Small intestine (tissue), 7 donors: Measurements from ENCODE around the gene BAZ1A. TPM values are rescaled to one million over a fixed set of nuclear protein-coding genes. Genes with fewer than 3 reads are reported as not detected.

Experiments
- DNase-seq, 2 donors: peaks; one replicate each; pipeline versions ENCODE4 v3.0.0 to v3.0.0-alpha.2; 2013
- FAIRE-seq: peaks from 2 replicates; lab custom pipeline; 2012; peaks lifted over from hg19 to GRCh38; lab: Jason Lieb, UNC
- H3K27ac ChIP-seq, 3 donors: one replicate each; pipeline ENCODE4 v1.5.1; 2013; ENCODE audit warnings: low read length in 2 of 3, mild to moderate bottlenecking in 2 of 3, control low read depth in 1 of 3, inconsistent platforms in 1 of 3, low read depth in 1 of 3, moderate library complexity in 1 of 3
- H3K27me3 ChIP-seq, 3 donors: one replicate each; pipeline ENCODE4 v1.6.1; 2013; ENCODE audit warnings: low read length in 3 of 3, inconsistent platforms in 1 of 3; ENCODE audit not compliant: control insufficient read depth in 3 of 3, insufficient read depth in 3 of 3
- H3K36me3 ChIP-seq, 3 donors: one replicate each; pipeline ENCODE4 v1.6.1; 2013; ENCODE audit warnings: low read length in 3 of 3, inconsistent platforms in 1 of 3, low read depth in 1 of 3, mild to moderate bottlenecking in 1 of 3, moderate library complexity in 1 of 3; ENCODE audit not compliant: control insufficient read depth in 3 of 3, insufficient read depth in 2 of 3
- H3K4me1 ChIP-seq, 3 donors: one replicate each; pipeline ENCODE4 v1.6.1; 2013; ENCODE audit warnings: low read length in 2 of 3, inconsistent platforms in 1 of 3, low read depth in 1 of 3, mild to moderate bottlenecking in 1 of 3, moderate library complexity in 1 of 3; ENCODE audit not compliant: control insufficient read depth in 3 of 3, insufficient read depth in 2 of 3
- H3K4me3 ChIP-seq, 3 donors: one replicate each; pipeline ENCODE4 v1.5.1; 2013; ENCODE audit warnings: low read length in 3 of 3, control low read depth in 1 of 3, inconsistent platforms in 1 of 3, low read depth in 1 of 3, mild to moderate bottlenecking in 1 of 3, moderate library complexity in 1 of 3
- H3K9me3 ChIP-seq, 2 donors: one replicate each; pipeline ENCODE4 v1.6.1; 2013; ENCODE audit warnings: low read depth in 1 of 2, low read length in 1 of 2; ENCODE audit not compliant: control insufficient read depth in 2 of 2, insufficient read depth in 1 of 2
- WGBS, 3 donors: extraction: QIAGEN DNeasy Blood & Tissue Kit; methylation state at CpG; one replicate each; pipeline ENCODE4 v1.1.7; 2013; 5-methylcytosine and 5-hydroxymethylcytosine counted together
- polyA plus RNA-seq, 4 donors: library from polyadenylated mRNA; stranded (reverse) in 3 of 4; unstranded in 1 of 4; fragments of 200-250 nt in 3 of 4; fragments of 120-200 nt in 1 of 4; gene quantifications; one replicate each; pipeline versions ENCODE4 v1.2.1 to v1.2.3, GENCODE V29; 2013
- donor health status: healthy with polysubstance abuse.
- donor health status: control.
- donor health status: control.
- donor health status: Bipolar disorder and iron deficiency.
- donor health status: healthy.

BAZ1A gene
- polyA plus RNA-seq, 4 donors, result 16.4 to 40.3 (median 25.4) TPM

DNA sequence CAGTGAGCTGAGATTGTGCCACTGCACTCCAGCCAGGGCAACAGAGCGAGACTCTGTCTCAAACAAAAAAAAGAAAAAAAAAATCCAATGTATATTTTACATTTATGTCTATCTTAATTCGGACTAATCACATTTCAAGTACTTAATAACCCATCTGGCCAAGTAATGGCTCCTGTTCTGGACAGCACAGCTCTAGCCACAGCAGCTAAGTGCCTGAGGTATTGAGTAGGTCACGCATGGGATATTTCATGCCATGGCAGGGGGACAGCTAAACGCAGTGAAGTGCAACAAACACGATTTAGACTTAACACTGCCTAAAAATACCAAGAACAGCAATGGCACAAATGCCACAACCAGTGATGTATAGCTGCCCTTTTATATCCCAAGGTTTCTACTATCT is 8.0 kb downstream of the BAZ1A start:
- 92 to 94% (median 93%) methylated on average over 5 of the region's 5 CpGs for WGBS, 3 donors
- no peaks in the 10 kb centered on the region for H3K9me3 ChIP-seq

GRCh38 chr14:34865889-34866574 is 9.1 kb downstream of the BAZ1A start:
- Histone ChIP-seq H3K36me3 (peaks cover 2 to 8% (median 7%) of the 10 kb centered on the region in 3 donors), H3K9me3 (no peaks in the 10 kb centered on the region), H3K4me1 (no peaks in the 10 kb centered on the region), H3K27ac (no peak overlapping the region), H3K27me3 (no peaks in the 10 kb centered on the region), H3K4me3 (no peak overlapping the region)
- WGBS, 3 donors, result 89 to 96% (median 94%) methylated on average over 13 of the region's 13 CpGs
- FAIRE-seq (no peak), DNase-seq (no peak)

More for the DNA sequence above, 8.0 kb downstream of the BAZ1A start:
- peaks cover 0 to 8% (median 3%) of the 10 kb centered on the region in 3 donors for H3K36me3 ChIP-seq
- H3K4me1 ChIP-seq, result peaks cover 0 to under 1% (median 0%) of the 10 kb centered on the region in 3 donors
- no peak overlapping the region for H3K4me3 ChIP-seq
- FAIRE-seq (no peak), DNase-seq (no peak)
- H3K27ac ChIP-seq, result no peak overlapping the region
- H3K27me3 ChIP-seq, result no peaks in the 10 kb centered on the region

DNA sequence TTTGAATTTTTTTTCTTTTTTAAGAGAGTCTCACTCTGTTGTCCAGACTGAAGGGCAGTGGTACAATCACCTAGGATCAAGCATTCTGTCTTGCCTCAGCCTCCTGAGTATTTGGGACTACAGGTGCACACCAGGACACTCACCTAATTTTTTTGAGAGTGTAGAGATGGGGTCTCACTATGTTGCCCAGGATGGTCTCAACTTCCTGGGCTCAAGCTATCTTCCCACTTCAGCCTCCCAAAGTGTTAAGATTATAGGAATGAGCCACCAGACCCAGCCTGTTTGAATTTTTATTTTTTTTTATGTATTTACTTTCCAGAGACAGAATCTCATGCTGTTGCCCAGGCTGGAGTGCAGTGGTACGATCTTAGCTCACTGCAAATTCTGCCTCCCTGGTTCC is 11.3 kb downstream of the BAZ1A start:
- no peaks in the 10 kb centered on the region for H3K9me3 ChIP-seq
- DNase-seq (no peak), FAIRE-seq (no peak)
- no peaks in the 10 kb centered on the region for H3K27me3 ChIP-seq
- H3K27ac ChIP-seq, result no peak overlapping the region
- peaks cover 2 to 14% (median 9%) of the 10 kb centered on the region in 3 donors for H3K36me3 ChIP-seq
- WGBS, 3 donors, result 94 to 98% (median 95%) methylated on average over 1 of the region's 1 CpG
- no peak overlapping the region for H3K4me3 ChIP-seq
- H3K4me1 ChIP-seq, result no peaks in the 10 kb centered on the region

DNA sequence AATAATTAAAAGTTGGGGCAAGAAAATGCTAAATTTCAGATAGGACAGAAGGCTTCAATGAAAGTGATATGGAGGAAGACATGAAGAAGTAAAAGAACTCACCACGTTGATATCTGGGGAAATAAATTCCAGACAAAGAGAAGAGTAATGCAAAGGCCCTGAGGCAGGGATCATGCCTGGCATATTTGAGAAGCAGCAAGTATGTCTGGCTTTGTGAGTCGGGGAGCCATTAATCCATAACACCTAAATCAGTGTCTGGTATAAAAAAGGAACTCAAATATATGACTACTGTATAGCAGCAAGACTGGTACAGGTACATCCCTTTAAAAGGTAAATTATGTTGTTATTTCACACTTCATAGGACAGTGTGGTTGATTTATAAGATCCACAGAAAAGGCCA is 16.4 kb downstream of the BAZ1A start:
- H3K27me3 ChIP-seq, result no peaks in the 10 kb centered on the region
- no peak overlapping the region for H3K27ac ChIP-seq
- FAIRE-seq (no peak), DNase-seq (no peak)
- H3K4me3 ChIP-seq, result no peak overlapping the region
- WGBS, 3 donors, result 90 to 97% (median 95%) methylated on average over 2 of the region's 2 CpGs
- H3K9me3 ChIP-seq, result no peaks in the 10 kb centered on the region
- H3K36me3 ChIP-seq, result peaks cover 2 to 15% (median 9%) of the 10 kb centered on the region in 3 donors
- H3K4me1 ChIP-seq, result no peaks in the 10 kb centered on the region

- 79 to 88% (median 84%) methylated on average over 7 of the region's 7 CpGs for WGBS, 3 donors
- peak in 1 of 2 donors; percentile 18 for DNase-seq
- H3K9me3 ChIP-seq, result no peaks in the 10 kb centered on the region
- FAIRE-seq, result no peak
- no peaks in the 10 kb centered on the region for H3K4me1 ChIP-seq
- no peaks in the 10 kb centered on the region for H3K27me3 ChIP-seq
- H3K4me3 ChIP-seq, result no peak overlapping the region
- H3K27ac ChIP-seq, result no peak overlapping the region
- peaks cover 7 to 18% (median 9%) of the 10 kb centered on the region in 3 donors for H3K36me3 ChIP-seq
These were observed 17.3 kb downstream of the BAZ1A start for GRCh38 chr14:34857689-34858449.

DNA sequence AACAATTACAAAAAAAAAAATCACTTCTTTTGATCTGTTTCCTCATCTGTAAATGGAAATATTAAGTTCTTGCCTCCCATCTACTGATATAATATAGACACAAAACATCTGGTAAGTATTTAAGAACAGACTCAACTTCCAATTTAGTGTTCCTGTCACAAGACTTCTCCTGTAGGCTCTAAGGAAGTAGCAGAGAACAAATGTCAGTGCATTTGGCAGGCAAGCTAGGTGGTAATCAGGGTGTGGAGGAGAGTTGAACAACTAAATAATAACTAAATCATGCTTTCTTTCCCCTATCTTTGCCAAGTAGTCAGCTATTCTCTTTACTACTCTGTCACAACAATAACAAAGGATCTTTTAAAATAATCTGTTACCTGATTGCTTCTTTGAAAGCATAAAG is 22.1 kb downstream of the BAZ1A start:
- Histone ChIP-seq H3K36me3 (peaks cover 3 to 14% (median 5%) of the 10 kb centered on the region in 3 donors), H3K9me3 (no peaks in the 10 kb centered on the region), H3K4me1 (no peaks in the 10 kb centered on the region), H3K27ac (no peak overlapping the region), H3K27me3 (no peaks in the 10 kb centered on the region), H3K4me3 (no peak overlapping the region)
- DNase-seq (no peak), FAIRE-seq (no peak)

- WGBS, 3 donors, result 87 to 94% (median 93%) methylated on average over 2 of the region's 2 CpGs
- H3K4me3 ChIP-seq, result no peak overlapping the region
- H3K36me3 ChIP-seq, result peaks cover 3 to 17% (median 5%) of the 10 kb centered on the region in 3 donors
- DNase-seq (no peak), FAIRE-seq (no peak)
- H3K27me3 ChIP-seq, result no peaks in the 10 kb centered on the region
- H3K9me3 ChIP-seq, result no peaks in the 10 kb centered on the region
- no peak overlapping the region for H3K27ac ChIP-seq
- H3K4me1 ChIP-seq, result no peaks in the 10 kb centered on the region
These were observed 23.8 kb downstream of the BAZ1A start for GRCh38 chr14:34851395-34851794.

GRCh38 chr14:34845869-34846268 is 29.3 kb downstream of the BAZ1A start:
- H3K36me3 ChIP-seq, result peaks cover 2 to 9% (median 2%) of the 10 kb centered on the region in 3 donors
- 88 to 93% (median 88%) methylated on average over 1 of the region's 1 CpG for WGBS, 3 donors
- no peaks in the 10 kb centered on the region for H3K4me1 ChIP-seq
- no peaks in the 10 kb centered on the region for H3K27me3 ChIP-seq
- H3K9me3 ChIP-seq, result no peaks in the 10 kb centered on the region
- DNase-seq (no peak), FAIRE-seq (no peak)
- no peak overlapping the region for H3K27ac ChIP-seq
- H3K4me3 ChIP-seq, result no peak overlapping the region
